OCI-LY3 (cell line): ENCODE measurements around the gene UBE2G2.

Experiments
- H2AFZ ChIP-seq: fragments of 200-600, 300-600 bp; shearing (Covaris generic); 2 replicates; pipeline ENCODE4 v1.6.0; 2014; ENCODE audit warnings: antibody characterized with exemption, low read depth, low read length
- H3K27ac ChIP-seq: fragments of 200-600, 300-600 bp; sonication (generic); 2 replicates; pipeline ENCODE4 v1.5.1; 2014; ENCODE audit warnings: mild to moderate bottlenecking, low read length, moderate library complexity, mixed read lengths
- H3K27me3 ChIP-seq: fragments of 200-600, 300-600 bp; sonication (generic); 2 replicates; pipeline ENCODE4 v1.6.1; 2014; ENCODE audit warnings: low read depth, low read length, mixed read lengths
- H3K36me3 ChIP-seq: fragments of 200-600, 300-600 bp; sonication (generic); replicated peaks from 2 replicates; pipeline ENCODE3; 2014; ENCODE audit warnings: low read depth, low read length, mixed read lengths
- H3K4me1 ChIP-seq: fragments of 300-600, 200-600 bp; sonication (generic); 2 replicates; pipeline ENCODE4 v1.6.1; 2014; ENCODE audit warnings: low read length, mixed read lengths
- H3K4me2 ChIP-seq: fragments of 200-600, 300-600 bp; sonication (generic); 2 replicates; pipeline ENCODE4 v1.6.1; 2014; ENCODE audit warnings: low read length, mixed read lengths
- H3K4me3 ChIP-seq: fragments of 300-600, 200-600 bp; sonication (generic); 2 replicates; pipeline ENCODE4 v1.5.1; 2014; ENCODE audit warnings: antibody characterized with exemption, mild to moderate bottlenecking, low read length, moderate library complexity
- H3K79me2 ChIP-seq: fragments of 300-600, 200-600 bp; shearing (Covaris generic); 2 replicates; pipeline ENCODE4 v1.6.1; 2014; ENCODE audit warnings: mild to moderate bottlenecking, low read length, mixed read lengths
- H3K9ac ChIP-seq: fragments of 300-600, 200-600 bp; shearing (Covaris generic); 2 replicates; pipeline ENCODE4 v1.6.0; 2014; ENCODE audit warnings: mild to moderate bottlenecking, low read length, moderate library complexity
- H3K9me3 ChIP-seq: fragments of 200-600, 300-600 bp; shearing (Covaris generic); 2 replicates; pipeline ENCODE4 v1.6.1; 2014; ENCODE audit warnings: low read length, mixed read lengths; ENCODE audit not compliant: insufficient read depth
- H4K20me1 ChIP-seq: fragments of 200-600, 300-600 bp; sonication (generic); 2 replicates; pipeline ENCODE4 v1.6.1; 2016; ENCODE audit warnings: low read length, mixed read lengths; ENCODE audit not compliant: insufficient read depth
- CTCF ChIP-seq: fragments of 200-600, 300-600 bp; sonication (generic); IDR thresholded peaks from 2 replicates; pipeline ENCODE4 v1.5.1; 2014; ENCODE audit warnings: antibody characterized with exemption, low read length, low read depth
- EZH2phosphoT487 ChIP-seq: fragments of 200-600 bp; shearing (Covaris generic); IDR thresholded peaks from 2 replicates; pipeline ENCODE4 v1.6.1; 2018; ENCODE audit warnings: antibody characterized with exemption, mixed run types, low read depth

The UBE2G2 gene

GRCh38 chr21:44803651-44804050, 2.0 kb upstream of the UBE2G2 start:
- Histone ChIP-seq H2AFZ (no peak overlapping the region), H3K79me2 (peaks cover 50% of the 10 kb centered on the region), H3K27ac (no peak overlapping the region), H3K36me3 (peaks cover 30% of the 10 kb centered on the region), H3K4me1 (peaks cover 18% of the 10 kb centered on the region), H3K27me3 (no peaks in the 10 kb centered on the region), H3K4me2 (no peak overlapping the region), H3K9ac (no peak overlapping the region), H4K20me1 (0 out of 2 replicates have a peak, but pooled peaks cover 7% of the 10 kb centered on the region), H3K4me3 (no peak overlapping the region), H3K9me3 (no peaks in the 10 kb centered on the region)
- TF ChIP-seq CTCF (no peak), EZH2phosphoT487 (no peak)

- peak overlapping the region; percentile 97 for H3K9ac ChIP-seq
- 0 out of 2 replicates have a peak overlapping the region, but pooled peaks have one; percentile 58 for H3K27ac ChIP-seq
- H3K79me2 ChIP-seq, result peaks cover 61% of the 10 kb centered on the region
- H3K27me3 ChIP-seq, result no peaks in the 10 kb centered on the region
- H3K4me2 ChIP-seq, result peak overlapping the region; percentile 95
- H3K4me3 ChIP-seq, result peak overlapping the region; percentile 99
- H4K20me1 ChIP-seq, result 0 out of 2 replicates have a peak, but pooled peaks cover 7% of the 10 kb centered on the region
- no peaks in the 10 kb centered on the region for H3K9me3 ChIP-seq
- TF ChIP-seq CTCF (no peak), EZH2phosphoT487 (no peak)
- no peak overlapping the region; the same call in 1 of the 2 replicates for H2AFZ ChIP-seq
- H3K4me1 ChIP-seq, result peaks cover 18% of the 10 kb centered on the region
- H3K36me3 ChIP-seq, result peaks cover 32% of the 10 kb centered on the region
Observed at GRCh38 chr21:44802396-44803153, 955 bp upstream of the UBE2G2 start.

GRCh38 chr21:44800971-44801467, 601 bp downstream of the UBE2G2 start:
- H3K27ac ChIP-seq, result peak overlapping the region; percentile 38
- TF ChIP-seq CTCF, result peak; percentile 49
- no peak for TF ChIP-seq EZH2phosphoT487
- H3K27me3 ChIP-seq, result no peaks in the 10 kb centered on the region
- no peaks in the 10 kb centered on the region for H3K9me3 ChIP-seq
- H4K20me1 ChIP-seq, result 0 out of 2 replicates have a peak, but pooled peaks cover 7% of the 10 kb centered on the region
- peaks cover 28% of the 10 kb centered on the region for H3K36me3 ChIP-seq
- 0 out of 2 replicates have a peak overlapping the region, but pooled peaks have one; percentile 41 for H2AFZ ChIP-seq
- peaks cover 77% of the 10 kb centered on the region for H3K79me2 ChIP-seq
- H3K4me2 ChIP-seq, result peak overlapping the region; percentile 91
- H3K4me1 ChIP-seq, result peaks cover 18% of the 10 kb centered on the region
- peak overlapping the region; percentile 97 for H3K9ac ChIP-seq
- H3K4me3 ChIP-seq, result peak overlapping the region; percentile 99

- Histone ChIP-seq H3K27me3 (no peaks in the 10 kb centered on the region), H3K79me2 (peaks cover 86% of the 10 kb centered on the region), H3K4me2 (peak overlapping the region; percentile 91), H3K4me1 (peaks cover 18% of the 10 kb centered on the region), H3K9me3 (no peaks in the 10 kb centered on the region), H3K36me3 (peaks cover 25% of the 10 kb centered on the region), H3K9ac (peak overlapping the region; percentile 97; the same call in 1 of the 2 replicates), H3K27ac (no peak overlapping the region), H4K20me1 (0 out of 2 replicates have a peak, but pooled peaks cover 7% of the 10 kb centered on the region), H3K4me3 (peak overlapping the region; percentile 99), H2AFZ (no peak overlapping the region)
- TF ChIP-seq CTCF, result peak; percentile 47
- TF ChIP-seq EZH2phosphoT487, result no peak
Observed at GRCh38 chr21:44800103-44800502, 1.5 kb downstream of the UBE2G2 start.
